Fibroblast of pulmonary artery (primary cell): ENCODE data around the gene SAMD4A.

Experiments
- DNase-seq: peaks from one replicate; pipeline ENCODE4 v3.0.0-alpha.2; 2010; ENCODE audit warnings: low read depth
- H3K4me3 ChIP-seq: replicated peaks from 2 replicates; pipeline ENCODE4 v1.5.1; 2011; ENCODE audit warnings: low read depth, mild to moderate bottlenecking, control low read depth, low read length, moderate library complexity
- CTCF ChIP-seq: IDR thresholded peaks from 2 replicates; pipeline ENCODE4 v1.5.1; 2011; ENCODE audit warnings: mild to moderate bottlenecking, control low read depth, low read length, inconsistent platforms; ENCODE audit errors: missing control alignments

SAMD4A gene

GRCh38 chr14:54669721-54670561, 103.0 kb downstream of the SAMD4A start:
- H3K4me3 ChIP-seq, result no peak overlapping the region
- peak; percentile 62 for DNase-seq
- TF ChIP-seq CTCF, result no peak

- DNase-seq, result no peak
- no peak for TF ChIP-seq CTCF
- H3K4me3 ChIP-seq, result no peak overlapping the region
Observed at GRCh38 chr14:54671537-54671936, 104.6 kb downstream of the SAMD4A start.

- no peak for TF ChIP-seq CTCF
- DNase-seq, result no peak
- H3K4me3 ChIP-seq, result no peak overlapping the region
Observed at GRCh38 chr14:54672181-54672580, 105.3 kb downstream of the SAMD4A start.

- TF ChIP-seq CTCF, result no peak
- no peak for DNase-seq
- no peak overlapping the region for H3K4me3 ChIP-seq
Observed at GRCh38 chr14:54672688-54673087, 105.8 kb downstream of the SAMD4A start.

- peak; percentile 38 for DNase-seq
- no peak for TF ChIP-seq CTCF
- H3K4me3 ChIP-seq, result no peak overlapping the region
Observed at GRCh38 chr14:54673193-54674045, 106.5 kb downstream of the SAMD4A start.

- no peak for TF ChIP-seq CTCF
- H3K4me3 ChIP-seq, result no peak overlapping the region
- no peak for DNase-seq
Observed at GRCh38 chr14:54674046-54674741, 107.3 kb downstream of the SAMD4A start.
